Fibroblast of pulmonary artery (primary cell): Measurements from ENCODE around the gene CSTA.

ENCODE experiments used
- DNase-seq: peaks from one replicate; pipeline ENCODE4 v3.0.0-alpha.2; 2010; ENCODE audit warnings: low read depth
- H3K4me3 ChIP-seq: replicated peaks from 2 replicates; pipeline ENCODE4 v1.5.1; 2011; ENCODE audit warnings: low read depth, mild to moderate bottlenecking, control low read depth, low read length, moderate library complexity
- CTCF ChIP-seq: IDR thresholded peaks from 2 replicates; pipeline ENCODE4 v1.5.1; 2011; ENCODE audit warnings: mild to moderate bottlenecking, control low read depth, low read length, inconsistent platforms; ENCODE audit errors: missing control alignments

CSTA gene

DNA sequence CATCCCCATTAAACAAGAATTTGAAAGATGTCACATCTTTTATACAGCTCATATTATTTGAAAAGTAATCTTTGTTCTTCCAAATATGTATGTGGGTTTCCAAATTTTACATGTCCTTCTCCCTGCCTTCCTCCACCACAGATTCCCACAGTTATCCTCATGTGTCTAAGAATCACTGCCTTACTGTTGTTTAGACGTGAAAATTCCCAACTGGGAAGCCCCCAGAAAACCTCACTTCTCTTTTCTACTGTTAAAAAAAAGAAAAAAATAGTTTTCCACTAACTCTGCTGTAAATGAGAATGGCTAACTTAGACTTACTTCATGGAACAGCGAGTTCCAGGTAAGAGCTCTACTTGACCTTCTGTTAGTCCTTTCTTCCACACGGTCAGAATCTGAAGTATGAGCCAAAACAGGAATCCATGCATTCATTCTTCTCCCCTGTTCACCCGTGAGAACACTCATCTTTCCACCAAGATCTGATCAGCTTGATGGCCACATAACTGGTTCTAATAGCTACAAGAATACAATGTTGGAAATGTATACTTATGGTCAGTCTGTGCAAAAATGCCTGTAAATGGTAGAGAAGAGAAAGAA is 17.9 kb upstream of the CSTA start:
- TF ChIP-seq CTCF = no peak
- DNase-seq = no peak
- no peak overlapping the region for H3K4me3 ChIP-seq

DNA sequence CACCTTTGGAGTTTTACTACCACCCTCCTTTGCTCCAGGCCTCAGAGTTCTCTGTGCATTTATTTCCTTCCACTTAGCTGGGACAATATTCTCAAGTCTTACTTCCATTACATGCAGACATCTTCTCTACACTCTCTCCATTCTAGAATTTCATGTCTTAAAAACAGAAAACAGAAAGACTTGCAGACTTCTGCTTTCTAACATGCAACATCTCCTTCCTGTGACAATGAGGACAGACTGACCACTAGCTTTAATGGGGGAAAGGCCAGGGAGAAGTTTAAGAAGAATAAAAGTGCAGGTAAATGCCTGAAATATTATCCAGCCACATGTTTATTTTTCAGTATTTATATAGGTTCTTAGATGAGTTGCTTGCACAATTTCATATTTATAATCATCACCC is 17.1 kb upstream of the CSTA start:
- DNase-seq = no peak
- H3K4me3 ChIP-seq = no peak overlapping the region
- TF ChIP-seq CTCF = no peak

GRCh38 chr3:122310361-122310760 is 14.7 kb upstream of the CSTA start:
- no peak overlapping the region for H3K4me3 ChIP-seq
- TF ChIP-seq CTCF = no peak
- DNase-seq = no peak

DNA sequence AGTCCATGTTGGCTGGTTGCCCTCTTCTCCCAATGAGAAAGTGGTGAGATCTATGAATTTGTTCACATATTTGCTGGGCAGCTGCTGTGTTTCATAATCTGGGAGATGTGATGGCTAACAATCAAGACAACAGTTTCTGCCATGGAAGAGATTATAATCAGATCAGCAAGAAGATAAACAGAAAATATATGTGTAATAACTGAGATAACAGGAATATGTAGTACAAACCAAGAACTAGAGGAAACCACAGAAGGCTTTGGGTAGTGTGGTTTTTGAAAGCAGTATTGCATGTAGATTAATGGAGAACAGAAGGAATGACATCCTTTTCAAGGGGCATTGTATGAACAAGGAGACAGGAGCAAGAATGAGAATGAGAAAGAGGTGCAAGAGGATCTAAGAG is 12.2 kb upstream of the CSTA start:
- DNase-seq = no peak

DNA sequence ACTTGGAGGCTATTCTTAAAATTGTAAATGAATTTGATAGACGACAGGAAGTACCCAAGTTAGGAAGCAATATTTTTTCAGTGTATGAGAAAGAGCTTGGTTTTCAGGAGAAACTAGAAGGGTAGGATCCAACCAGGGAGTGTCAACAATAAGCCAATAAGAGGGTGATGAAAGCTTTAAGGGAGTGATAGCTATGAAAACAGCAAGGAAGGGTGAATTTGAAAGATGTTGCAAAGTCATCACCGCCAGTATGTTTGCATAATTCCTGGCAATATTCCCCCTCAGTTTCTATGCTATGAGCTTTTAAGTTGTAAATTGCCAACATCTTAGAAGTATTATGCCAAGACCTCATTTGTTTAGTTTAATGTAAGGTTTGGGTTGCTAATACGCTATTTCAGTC is 11.8 kb upstream of the CSTA start:
- no peak for DNase-seq
- TF ChIP-seq CTCF = no peak
- H3K4me3 ChIP-seq = no peak overlapping the region

More for the DNA sequence above, 12.2 kb upstream of the CSTA start:
- no peak for TF ChIP-seq CTCF
- no peak overlapping the region for H3K4me3 ChIP-seq

DNA sequence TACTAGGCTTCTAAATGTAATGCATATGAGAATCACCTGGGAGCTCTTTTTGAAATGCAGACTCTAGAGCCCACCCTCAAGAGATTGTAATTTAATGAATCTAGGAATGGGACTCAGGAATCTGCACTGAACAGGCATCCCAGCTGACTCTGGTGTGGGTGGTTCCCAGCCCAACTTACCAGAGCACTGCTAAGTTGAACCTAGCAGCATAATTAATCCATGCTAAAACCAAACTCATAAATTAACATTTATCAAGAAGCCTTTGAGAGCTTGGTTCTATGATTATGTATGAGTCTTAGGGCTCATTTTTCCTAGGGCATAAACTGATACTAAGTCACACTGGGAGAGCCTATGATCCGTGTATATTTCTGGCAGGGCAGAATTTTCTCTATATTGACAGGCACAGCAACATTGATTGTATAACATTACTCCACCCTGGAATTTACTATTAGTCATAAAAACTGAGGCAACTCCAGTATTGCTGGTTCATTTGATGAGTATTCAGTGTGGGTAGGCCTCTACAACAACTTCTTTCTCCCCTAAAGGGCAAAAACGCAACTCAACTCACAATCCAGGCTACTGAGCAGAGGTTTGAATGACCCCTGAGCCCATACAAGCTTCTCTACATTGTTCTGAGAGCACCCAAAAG is 10.7 kb upstream of the CSTA start:
- TF ChIP-seq CTCF = no peak
- H3K4me3 ChIP-seq = no peak overlapping the region
- no peak for DNase-seq

GRCh38 chr3:122315619-122316018 is 9.4 kb upstream of the CSTA start:
- no peak for DNase-seq
- no peak for TF ChIP-seq CTCF
- no peak overlapping the region for H3K4me3 ChIP-seq
